B cell (primary cell): Measurements from ENCODE around the gene RBM39. TPM values are rescaled to one million over a fixed set of nuclear protein-coding genes. Genes with fewer than 3 reads are reported as not detected.
"Not testable (repeated sequence)": the region's sequence is repeated elsewhere in the genome, so short reads cannot be mapped to it uniquely, and the experiment has no call there.

Experiments
- ATAC-seq: fragments of 200-7000 bp; cut with Tn5 transposase; one replicate; pipeline ENCODE4 v1.10.0; 2021; ENCODE audit warnings: low read depth, mild to moderate bottlenecking, moderate number of reproducible peaks, moderate library complexity
- CTCF ChIA-PET: fragments of 350-600 bp; sonication (Branson Sonifier 250); formaldehyde crosslinking; loops from one replicate; lab custom pipeline; 2021; ENCODE audit warnings: antibody characterized with exemption, inconsistent platforms; lab: Charles Lee
- POLR2A ChIA-PET: fragments of 350-600 bp; sonication (Branson Sonifier 250); formaldehyde crosslinking; loops from one replicate; lab custom pipeline; 2021; ENCODE audit warnings: antibody characterized with exemption; lab: Charles Lee
- DNase-seq: peaks from one replicate; pipeline ENCODE4 v3.0.0; 2013
- H2AFZ ChIP-seq: 2 replicates; pipeline ENCODE4 v1.6.1; 2012; ENCODE audit warnings: mild to moderate bottlenecking, low read depth, low read length; ENCODE audit not compliant: insufficient read depth, poor library complexity, severe bottlenecking
- H3K27ac ChIP-seq, 2 donors: 1 replicate in 1 of 2; 2 replicates in 1 of 2; pipeline ENCODE4 v1.5.1; 2012 to 2013; ENCODE audit warnings: low read length in 2 of 2, mild to moderate bottlenecking in 2 of 2, moderate library complexity in 1 of 2
- H3K27me3 ChIP-seq, 4 experiments: fragments of 200-600 bp in 1 of 4; sonication (generic) in 1 of 4; replicated peaks in 1 of 4; 1 replicate in 2 of 4; 2 replicates in 2 of 4; pipeline versions ENCODE4 v1.6.1 to v1.7.0; 2013 to 2016; ENCODE audit warnings: low read length in 3 of 4, mild to moderate bottlenecking in 2 of 4, mixed read lengths in 1 of 4, moderate library complexity in 1 of 4; ENCODE audit not compliant: insufficient read depth in 4 of 4, control insufficient read depth in 3 of 4; ENCODE audit errors: control extremely low read depth in 1 of 4
- H3K36me3 ChIP-seq, 2 experiments: replicated peaks in 1 of 2; 1 replicate in 1 of 2; 2 replicates in 1 of 2; pipeline versions ENCODE4 v1.6.1 to v1.7.1; 2013; ENCODE audit warnings: low read length in 1 of 2; ENCODE audit not compliant: insufficient read depth in 2 of 2, control insufficient read depth in 1 of 2; ENCODE audit errors: control extremely low read depth in 1 of 2, extremely low read depth in 1 of 2
- H3K4me1 ChIP-seq, 2 donors: fragments of 200-600 bp in 1 of 2; sonication (generic) in 1 of 2; 1 replicate in 1 of 2; 2 replicates in 1 of 2; pipeline versions ENCODE4 v1.5.1 to v1.6.1; 2013 to 2017; ENCODE audit warnings: low read length in 2 of 2; ENCODE audit not compliant: control insufficient read depth in 2 of 2, insufficient read depth in 2 of 2
- H3K4me2 ChIP-seq: replicated peaks from 2 replicates; pipeline ENCODE3; 2012; ENCODE audit warnings: mild to moderate bottlenecking, low read depth, low read length; ENCODE audit not compliant: poor library complexity, severe bottlenecking
- H3K4me3 ChIP-seq, 5 experiments: fragments of 200-600 bp in 1 of 5; sonication (generic) in 1 of 5; 1 replicate in 3 of 5; 2 replicates in 2 of 5; pipeline versions ENCODE4 v1.5.1 to v1.7.0; 2011 to 2016; ENCODE audit warnings: low read length in 4 of 5, mild to moderate bottlenecking in 4 of 5, low read depth in 2 of 5, control low read depth in 1 of 5, moderate library complexity in 1 of 5; ENCODE audit not compliant: insufficient read depth in 1 of 5; ENCODE audit errors: control extremely low read depth in 1 of 5, extremely low read depth in 1 of 5
- H3K79me2 ChIP-seq: fragments of 200-600 bp; sonication (generic); one replicate; pipeline ENCODE4 v1.6.0; 2016; ENCODE audit warnings: low read length; ENCODE audit not compliant: control insufficient read depth, insufficient read depth
- H3K9ac ChIP-seq: fragments of 200-600 bp; sonication (generic); 2 replicates; pipeline ENCODE4 v1.6.1; 2017; ENCODE audit warnings: mild to moderate bottlenecking, low read length, moderate library complexity
- H3K9me3 ChIP-seq, 3 donors: one replicate each; pipeline versions ENCODE4 v1.6.1 to v1.7.1; 2013; ENCODE audit warnings: low read length in 2 of 3; ENCODE audit not compliant: control insufficient read depth in 2 of 3, insufficient read depth in 1 of 3; ENCODE audit errors: control extremely low read depth in 1 of 3
- H4K20me1 ChIP-seq: 2 replicates; pipeline ENCODE4 v1.6.0; 2012; ENCODE audit warnings: mild to moderate bottlenecking, low read length; ENCODE audit not compliant: insufficient read depth, control insufficient read depth, poor library complexity, severe bottlenecking
- H3K27ac Mint-ChIP-seq: one replicate; pipeline ENCODE4 v1.8.0; 2021; ENCODE audit warnings: mixed read lengths
- H3K27me3 Mint-ChIP-seq: one replicate; pipeline ENCODE4 v1.8.0; 2021; ENCODE audit warnings: mixed read lengths
- H3K4me1 Mint-ChIP-seq: one replicate; pipeline ENCODE4 v1.8.0; 2021; ENCODE audit warnings: mixed read lengths
- H3K4me3 Mint-ChIP-seq: one replicate; pipeline ENCODE4 v1.8.0; 2021; ENCODE audit warnings: mixed read lengths
- H3K9me3 Mint-ChIP-seq: one replicate; pipeline ENCODE4 v1.8.0; 2022; ENCODE audit warnings: mixed read lengths; ENCODE audit not compliant: insufficient read depth
- CTCF ChIP-seq: fragments of 200-600 bp; IDR thresholded peaks from one replicate; pipeline ENCODE4 v1.8.0; 2022; ENCODE audit warnings: antibody characterized with exemption, mild to moderate bottlenecking
- EZH2 ChIP-seq: IDR thresholded peaks from 2 replicates; pipeline ENCODE4 v1.6.1; 2012; ENCODE audit warnings: borderline replicate concordance, low read depth, mild to moderate bottlenecking, moderate library complexity, low read length; ENCODE audit not compliant: insufficient read depth, poor library complexity, severe bottlenecking
- WGBS: methylation state at CpG from one replicate; pipeline ENCODE4 v1.1.5; 2013; ENCODE audit warnings: missing lambda C conversion rate; ENCODE audit not compliant: insufficient coverage; 5-methylcytosine and 5-hydroxymethylcytosine counted together
- intact Hi-C: fragments of 100-400 bp; cut with micrococcal nuclease; formaldehyde crosslinking; loops from one replicate; pipeline ENCODE4 v1.10.0; 2022
- polyA plus RNA-seq: library from polyadenylated mRNA; depleted of rRNA; stranded (reverse); fragments of >200 nt; gene quantifications from 2 replicates; pipeline ENCODE4 v1.2.3, GENCODE V29; 2012
- total RNA-seq, 2 donors: library from RNA; stranded (reverse); fragments of 120-200 nt in 1 of 2; gene quantifications; 1 replicate in 1 of 2; 2 replicates in 1 of 2; pipeline versions ENCODE4 v1.2.3 to v1.2.4, GENCODE V29; 2013 to 2022

Gene RBM39
- total and polyA plus RNA-seq, 2 donors (not counting 1 experiment from before 2014, with no cell fraction given), result 217 to 689 TPM

- Histone ChIP-seq H3K4me3 (no peak overlapping the region), H3K79me2 (peaks cover 4% of the 10 kb centered on the region), H4K20me1 (no peaks in the 10 kb centered on the region), H3K4me1 (no peaks in the 10 kb centered on the region), H3K27me3 (no peaks in the 10 kb centered on the region), H3K4me2 (no peak overlapping the region), H3K36me3 (no peaks in the 10 kb centered on the region), H3K27ac (no peak overlapping the region), H2AFZ (no peak overlapping the region), H3K9ac (no peak overlapping the region), H3K9me3 (no peaks in the 10 kb centered on the region)
- H3K27ac Mint-ChIP-seq, result no peak overlapping the region
- 100% methylated on average over 1 of the region's 2 CpGs for WGBS
- no peak for TF ChIP-seq CTCF
- TF ChIP-seq EZH2, result no peak
- ATAC-seq (no peak), DNase-seq (no peak)
- ChIA-PET POLR2A (no interaction called here), CTCF (no interaction called here)
- no peaks in the 10 kb centered on the region for H3K9me3 Mint-ChIP-seq
- no peaks in the 10 kb centered on the region for H3K4me1 Mint-ChIP-seq
- no peaks in the 10 kb centered on the region for H3K27me3 Mint-ChIP-seq
- intact Hi-C loops, result no loop called here
- H3K4me3 Mint-ChIP-seq, result no peak overlapping the region
Measured at GRCh38 chr20:35750611-35751010, 8.6 kb upstream of the RBM39 start.

GRCh38 chr20:35744492-35744841, 2.4 kb upstream of the RBM39 start:
- Histone ChIP-seq H3K36me3 (peaks cover 0 to 13% of the 10 kb centered on the region in 2 experiments), H3K27ac (peak overlapping the region; percentile 96 to 100), H3K9ac (peak overlapping the region; percentile 100), H4K20me1 (peaks cover 17% of the 10 kb centered on the region), H2AFZ (peak overlapping the region; percentile 35), H3K4me2 (peak overlapping the region; percentile 89), H3K4me3 (peak overlapping the region in 2 of 5 experiments; percentile 76 to 99), H3K4me1 (peaks cover 28 to 31% of the 10 kb centered on the region in 2 donors), H3K79me2 (peaks cover 42% of the 10 kb centered on the region)
- Mint-ChIP-seq H3K4me1 (peaks cover 33% of the 10 kb centered on the region), H3K27ac (peak overlapping the region; percentile 100), H3K4me3 (peak overlapping the region; percentile 48)
- ChIA-PET POLR2A (interaction anchor here (1.6 to 5.0 kb wide), 4 partner anchors 26 to 129 kb away, joined by 4 to 259 read pairs (median 26); partner anchors contain the start of genes CPNE1, PHF20, RBM12 and SPAG4), CTCF (interaction anchor here (1.0 to 5.3 kb wide), 4 partner anchors 25 to 140 kb away, joined by 3 to 82 read pairs (median 7); partner anchors contain the start of gene PHF20)
- WGBS, result 83% methylated on average over 2 of the region's 3 CpGs
- H3K27me3 Mint-ChIP-seq, H3K9me3 ChIP-seq, ATAC-seq, intact Hi-C loops, H3K9me3 Mint-ChIP-seq, DNase-seq, H3K27me3 ChIP-seq: not testable (repeated sequence)
